Esophagus muscularis mucosa (tissue), 4 donors: ENCODE measurements around the gene ZBTB17. TPM values are rescaled to one million over a fixed set of nuclear protein-coding genes. Genes with fewer than 3 reads are reported as not detected.

ENCODE experiments used
- DNase-seq: peaks from one replicate; pipeline ENCODE4 v3.0.0-alpha.2; 2017; ENCODE audit errors: extremely low spot score
- H3K27ac ChIP-seq, 4 donors: fragments of 200-600 bp; sonication (generic); replicated peaks in 1 of 4; 1 replicate in 3 of 4; 2 replicates in 1 of 4; pipeline ENCODE4 v1.5.1; 2016 to 2019; ENCODE audit warnings: mild to moderate bottlenecking in 1 of 4
- H3K27me3 ChIP-seq, 4 donors: fragments of 200-600 bp; sonication (generic); one replicate each; pipeline versions ENCODE4 v1.5.1 to v1.6.0; 2016 to 2019
- H3K36me3 ChIP-seq, 4 donors: fragments of 200-600 bp; sonication (generic); one replicate each; pipeline ENCODE4 v1.5.1; 2016 to 2019
- H3K4me1 ChIP-seq, 4 donors: fragments of 200-600 bp; sonication (generic); one replicate each; pipeline ENCODE4 v1.5.1; 2016 to 2019
- H3K4me3 ChIP-seq, 4 donors: fragments of 200-600 bp; sonication (generic); 1 replicate in 2 of 4; 2 replicates in 2 of 4; pipeline ENCODE4 v1.5.1; 2016 to 2019; ENCODE audit warnings: mild to moderate bottlenecking in 4 of 4, moderate library complexity in 1 of 4
- H3K9me3 ChIP-seq, 4 donors: fragments of 200-600 bp; sonication (generic); 1 replicate in 3 of 4; 2 replicates in 1 of 4; pipeline ENCODE4 v1.5.1; 2016 to 2019
- CTCF ChIP-seq, 3 experiments: fragments of 200-600 bp in 2 of 3; fragments of 450-650 bp in 1 of 3; sonication (generic) in 2 of 3; IDR thresholded peaks; one replicate each; pipeline ENCODE4 v1.5.1; 2017 to 2019; ENCODE audit warnings: antibody characterized with exemption in 3 of 3, mild to moderate bottlenecking in 2 of 3, moderate library complexity in 1 of 3
- EP300 ChIP-seq: sonication (generic); formaldehyde crosslinking; IDR thresholded peaks from one replicate; pipeline ENCODE4 v1.6.1; 2017; ENCODE audit warnings: antibody characterized with exemption
- POLR2A ChIP-seq: fragments of 450-650 bp; IDR thresholded peaks from one replicate; pipeline ENCODE4 v1.6.1; 2017; ENCODE audit warnings: antibody characterized with exemption, moderate library complexity, mild to moderate bottlenecking, low read depth
- POLR2AphosphoS5 ChIP-seq, 2 donors: sonication (generic); formaldehyde crosslinking; IDR thresholded peaks; one replicate each; pipeline ENCODE4 v1.6.1; 2017; ENCODE audit warnings: antibody characterized with exemption in 2 of 2
- WGBS: methylation state at CpG from one replicate; pipeline ENCODE4 v1.1.5; 2018; 5-methylcytosine and 5-hydroxymethylcytosine counted together
- intact Hi-C: fragments of 100-400 bp; cut with DNase I; formaldehyde crosslinking; loops from one replicate; pipeline ENCODE4 v1.15.1; 2023
- total RNA-seq, 4 donors: library from RNA; depleted of rRNA; stranded (reverse); fragments of >200 nt; gene quantifications; one replicate each; pipeline versions ENCODE4 v1.1.0 to v1.2.1, GENCODE V29; 2016

The ZBTB17 gene
- total RNA-seq, 4 donors from 2014 or later: 29.5 to 40.8 (median 34.6) TPM

GRCh38 chr1:16020325-16020724 lies 44.4 kb upstream of the ZBTB17 start:
- H3K9me3 ChIP-seq: no peaks in the 10 kb centered on the region
- peaks cover 0 to 20% (median 0%) of the 10 kb centered on the region in 4 donors for H3K36me3 ChIP-seq
- WGBS: 69% methylated on average over 4 of the region's 6 CpGs
- peak overlapping the region; percentile 92 to 99 (median 98) for H3K27ac ChIP-seq
- TF ChIP-seq EP300 (no peak), POLR2A (no peak)
- intact Hi-C loops: no loop called here
- no peak for DNase-seq
- H3K27me3 ChIP-seq: no peaks in the 10 kb centered on the region
- peaks cover 22 to 72% (median 64%) of the 10 kb centered on the region in 4 donors for H3K4me1 ChIP-seq
- no peak overlapping the region for H3K4me3 ChIP-seq

DNA sequence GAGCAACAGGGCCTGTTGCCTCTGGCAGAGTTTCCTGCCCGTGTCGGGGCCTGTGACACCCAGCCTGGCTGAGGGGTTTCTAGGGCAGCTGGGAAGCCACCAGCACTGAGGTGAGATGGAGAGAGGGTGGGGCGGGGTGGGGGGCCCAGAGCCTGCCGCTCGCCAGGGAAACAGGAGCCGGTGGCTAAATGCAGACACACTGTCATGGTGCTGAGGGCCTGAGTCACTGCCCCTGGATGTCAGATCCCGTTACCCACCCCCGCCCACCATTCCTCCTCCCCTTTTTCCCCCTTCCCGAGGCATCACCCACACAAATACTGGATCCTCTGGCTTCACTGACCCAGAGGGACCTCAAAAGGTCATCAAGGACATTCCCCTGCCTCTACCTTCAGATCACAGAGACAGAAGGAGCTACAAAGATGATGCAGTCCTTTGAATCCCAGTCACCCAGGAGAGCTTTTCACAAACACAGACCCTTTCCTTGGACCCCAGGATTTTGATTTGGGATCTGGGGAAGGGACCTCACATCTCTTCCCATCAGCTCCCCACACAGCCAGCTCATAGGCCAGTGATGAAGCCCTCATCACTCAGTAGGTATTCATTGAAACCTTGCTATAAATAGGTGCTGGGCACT lies 43.9 kb upstream of the ZBTB17 start:
- Histone ChIP-seq H3K4me3 (no peak overlapping the region), H3K4me1 (peaks cover 26 to 77% (median 70%) of the 10 kb centered on the region in 4 donors), H3K36me3 (peaks cover 0 to 24% (median 0%) of the 10 kb centered on the region in 4 donors), H3K27ac (peak overlapping the region; percentile 92 to 99 (median 98)), H3K9me3 (no peaks in the 10 kb centered on the region), H3K27me3 (no peaks in the 10 kb centered on the region)
- no peak for DNase-seq
- 44% methylated on average over 6 of the region's 9 CpGs for WGBS
- no peak for TF ChIP-seq CTCF (IDR thresholded peaks at IDR 0.05)
- TF ChIP-seq POLR2A: no peak
- TF ChIP-seq POLR2AphosphoS5 (IDR thresholded peaks at IDR 0.05): no peak
- no peak for TF ChIP-seq EP300
- intact Hi-C loops: no loop called here

DNA sequence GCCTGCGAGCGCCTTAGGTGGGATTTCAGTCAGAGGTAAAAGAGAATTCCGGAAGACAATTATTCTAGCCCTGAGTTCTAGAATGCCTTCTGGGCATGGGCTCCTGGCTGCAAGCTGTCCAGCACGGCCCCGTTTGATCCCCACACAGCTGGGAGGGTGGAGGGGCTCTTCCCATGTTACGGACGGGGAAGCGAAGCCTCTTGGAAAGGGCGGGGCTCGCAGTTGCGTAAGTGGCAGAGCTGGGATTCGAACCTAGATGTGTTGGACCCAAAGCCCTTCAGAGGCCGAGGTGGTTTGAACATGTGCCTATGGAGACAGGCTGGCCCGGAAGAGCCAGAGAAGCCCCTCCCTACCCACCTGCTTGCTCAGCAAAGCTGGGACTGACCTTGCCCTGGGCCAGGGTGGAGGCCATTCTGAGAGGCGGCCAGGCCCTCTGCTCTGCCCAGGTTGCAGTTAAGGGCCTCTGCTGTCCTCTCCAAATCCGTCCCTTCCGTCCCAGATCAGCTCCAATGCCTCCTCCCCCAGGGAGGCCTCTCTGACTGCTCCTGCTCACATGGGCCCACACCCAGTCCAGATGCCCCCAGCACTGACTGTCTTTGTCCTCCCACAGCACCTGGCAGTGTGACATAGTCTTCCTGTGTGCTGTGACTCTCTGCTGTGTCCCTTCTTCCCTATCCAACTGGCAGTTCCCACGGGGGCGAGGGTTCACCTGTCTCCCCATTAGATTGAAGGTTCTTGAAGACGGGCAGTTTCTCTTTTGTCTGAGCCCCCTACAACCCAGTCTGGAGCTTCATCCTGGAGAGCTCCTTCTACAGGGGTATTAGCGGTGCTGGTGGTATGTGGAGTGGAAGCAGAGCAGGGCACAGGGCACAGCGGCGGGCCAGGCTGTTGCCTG lies 43.1 kb upstream of the ZBTB17 start:
- H3K27ac ChIP-seq: peak overlapping the region; percentile 92 to 99 (median 98)
- 47% methylated on average over 9 of the region's 23 CpGs for WGBS
- H3K9me3 ChIP-seq: no peaks in the 10 kb centered on the region
- DNase-seq: no peak
- intact Hi-C loops: no loop called here
- H3K27me3 ChIP-seq: no peaks in the 10 kb centered on the region
- peak overlapping the region in 3 of 4 donors; percentile 65 to 72 (median 66) for H3K4me3 ChIP-seq
- peaks cover 0 to 24% (median 0%) of the 10 kb centered on the region in 4 donors for H3K36me3 ChIP-seq
- peaks cover 32 to 85% (median 77%) of the 10 kb centered on the region in 4 donors for H3K4me1 ChIP-seq
- TF ChIP-seq EP300: no peak
- TF ChIP-seq POLR2A: no peak
- TF ChIP-seq POLR2AphosphoS5 (IDR thresholded peaks at IDR 0.05): peak; percentile 19 to 45
- TF ChIP-seq CTCF (IDR thresholded peaks at IDR 0.05): no peak

DNA sequence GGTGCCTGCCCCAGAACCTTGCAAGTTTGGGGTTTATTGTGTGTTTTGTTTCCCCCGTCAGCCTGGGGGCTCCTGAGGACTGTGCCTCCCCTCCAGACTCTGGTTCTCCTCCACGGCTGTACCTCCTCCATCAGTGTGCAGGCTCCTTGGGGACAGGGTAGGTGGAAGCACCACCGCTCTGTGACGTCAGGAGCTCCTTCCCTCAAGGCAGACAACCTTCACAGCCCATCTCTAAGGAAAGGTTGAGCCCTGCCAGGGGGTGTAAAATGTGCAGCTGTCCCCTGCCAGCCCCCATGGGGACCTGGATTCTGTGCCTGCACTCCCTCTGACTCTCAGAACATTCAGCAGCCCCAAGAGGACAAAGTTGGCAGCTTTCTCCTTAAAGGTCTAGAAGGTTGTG lies 42.4 kb upstream of the ZBTB17 start:
- Histone ChIP-seq H3K9me3 (no peaks in the 10 kb centered on the region), H3K27ac (peak overlapping the region; percentile 92 to 99 (median 98)), H3K36me3 (peaks cover 0 to 24% (median 0%) of the 10 kb centered on the region in 4 donors), H3K4me3 (peak overlapping the region; percentile 59 to 72 (median 66)), H3K4me1 (peaks cover 39 to 92% (median 84%) of the 10 kb centered on the region in 4 donors), H3K27me3 (no peaks in the 10 kb centered on the region)
- DNase-seq: no peak
- intact Hi-C loops: no loop called here
- TF ChIP-seq EP300: no peak
- TF ChIP-seq POLR2A: no peak
- no peak for TF ChIP-seq POLR2AphosphoS5 (IDR thresholded peaks at IDR 0.05)
- whole genome bisulfite sequencing: 48% methylated on average over 3 of the region's 4 CpGs

GRCh38 chr1:16017461-16018303 lies 41.8 kb upstream of the ZBTB17 start, which contains the start of gene HSPB7:
Gene HSPB7 (minus strand): TSS chr1:16018043. CDS start chr1:16017963, 80 bp downstream.
- intact Hi-C loops: no loop called here
- Histone ChIP-seq H3K4me1 (peaks cover 45 to 98% (median 91%) of the 10 kb centered on the region in 4 donors), H3K27me3 (no peaks in the 10 kb centered on the region), H3K4me3 (peak within 1 kb of the TSS; percentile 59 to 72 (median 66)), H3K9me3 (no peaks in the 10 kb centered on the region), H3K27ac (peak within 1 kb of the TSS; percentile 92 to 99 (median 98)), H3K36me3 (peaks cover 0 to 24% (median 0%) of the 10 kb centered on the region in 4 donors)
- whole genome bisulfite sequencing: 14% methylated on average over 24 of the region's 37 CpGs
- TF ChIP-seq POLR2A (peak; percentile 89), EP300 (no peak), CTCF (IDR thresholded peaks at IDR 0.05) (no peak), POLR2AphosphoS5 (IDR thresholded peaks at IDR 0.05) (peak; percentile 91 to 99)
- peak; percentile 94 for DNase-seq
